K562 (cell line): Measurements from ENCODE around the gene CCSAP. TPM values are rescaled to one million over a fixed set of nuclear protein-coding genes. Genes with fewer than 3 reads are reported as not detected.

ENCODE experiments used
- ATAC-seq: fragments of 200-7000 bp; cut with Tn5 transposase; 3 replicates; pipeline ENCODE4 v1.9.1; 2020; ENCODE audit warnings: moderate library complexity
- Bru-seq: library from RNA; stranded (reverse); fragments of 400-500 nt; gene quantifications from one replicate; lab custom pipeline; 2021; lab: Mats Ljungman, UMichigan
- BruChase-seq, 2 experiments: library from RNA; stranded (reverse); fragments of 400-500 nt; gene quantifications; one replicate each; lab custom pipeline; 2021; lab: Mats Ljungman, UMichigan
- BruUV-seq: library from RNA; stranded (reverse); fragments of 400-500 nt; replicated peaks from 2 replicates; lab custom pipeline; 2021; lab: Mats Ljungman, UMichigan
- CTCF ChIA-PET: fragments of 300-600 bp; formaldehyde crosslinking; extraction: SDS; loops from one replicate; lab custom pipeline; 2021; ENCODE audit warnings: low intra/inter-chr PET ratio; lab: Yijun Ruan, JAX
- POLR2A ChIA-PET: fragments of 300-600, 350-650 bp; sonication (Branson Sonifier 250); formaldehyde crosslinking; extraction: SDS; loops from one replicate; lab custom pipeline; 2021; ENCODE audit warnings: antibody characterized with exemption, inconsistent platforms; lab: Yijun Ruan, JAX
- DNase-seq, 4 experiments: peaks; one replicate each; pipeline versions ENCODE4 v3.0.0 to v3.0.0-alpha.2; 2011 to 2018; ENCODE audit warnings: low spot score in 3 of 4, mixed read lengths in 3 of 4; ENCODE audit errors: extremely low read depth in 1 of 4
- FAIRE-seq: peaks from 2 replicates; lab custom pipeline; 2011; peaks lifted over from hg19 to GRCh38; lab: Jason Lieb, UNC
- H2AFZ ChIP-seq: 2 replicates; pipeline ENCODE4 v1.6.0; 2011; ENCODE audit warnings: low read depth, low read length, control low read depth, inconsistent platforms
- H3K27ac ChIP-seq: fragments of 200-600 bp; 3 replicates; pipeline ENCODE4 v1.8.0; 2011; ENCODE audit warnings: low read depth, mild to moderate bottlenecking, control low read depth, inconsistent platforms, low read length, moderate library complexity, mixed read lengths; ENCODE audit errors: extremely low read depth
- H3K27me3 ChIP-seq, 2 experiments: fragments of 300-600 bp in 1 of 2; 2 replicates in 1 of 2; 3 replicates in 1 of 2; pipeline versions ENCODE4 v1.6.0 to v1.8.0; 2011; ENCODE audit warnings: inconsistent platforms in 2 of 2, low read length in 2 of 2, mild to moderate bottlenecking in 1 of 2, mixed read lengths in 1 of 2, moderate library complexity in 1 of 2; ENCODE audit not compliant: control insufficient read depth in 2 of 2, insufficient read depth in 2 of 2
- H3K36me3 ChIP-seq: fragments of 300-600 bp; 3 replicates; pipeline ENCODE4 v1.8.0; 2011; ENCODE audit warnings: mild to moderate bottlenecking, low read length, inconsistent platforms; ENCODE audit not compliant: control insufficient read depth, insufficient read depth
- H3K4me1 ChIP-seq, 2 experiments: fragments of 200-600 bp in 1 of 2; replicated peaks in 1 of 2; 2 replicates in 1 of 2; 3 replicates in 1 of 2; pipeline versions ENCODE4 v1.5.1 to v1.8.0; 2011; ENCODE audit warnings: inconsistent platforms in 2 of 2, low read length in 2 of 2, mild to moderate bottlenecking in 1 of 2, mixed read lengths in 1 of 2, moderate library complexity in 1 of 2; ENCODE audit not compliant: control insufficient read depth in 2 of 2, insufficient read depth in 2 of 2
- H3K4me2 ChIP-seq: 2 replicates; pipeline ENCODE4 v1.6.1; 2011; ENCODE audit warnings: low read length, control low read depth, inconsistent platforms, mixed read lengths; ENCODE audit not compliant: insufficient read depth
- H3K4me3 ChIP-seq: fragments of 200-600 bp; sonication (generic), shearing (Covaris generic); 2 replicates; pipeline ENCODE4 v1.5.1; 2016; ENCODE audit warnings: control low read depth, inconsistent platforms
- H3K79me2 ChIP-seq: fragments of 200-600 bp; 3 replicates; pipeline ENCODE4 v1.8.0; 2011; ENCODE audit warnings: low read length, inconsistent platforms; ENCODE audit not compliant: control insufficient read depth, insufficient read depth
- H3K9ac ChIP-seq, 2 experiments: 2 replicates each; pipeline versions ENCODE4 v1.6.0 to v1.6.1; 2011; ENCODE audit warnings: low read depth in 2 of 2, low read length in 2 of 2, control low read depth in 1 of 2, inconsistent platforms in 1 of 2, mild to moderate bottlenecking in 1 of 2, mixed read lengths in 1 of 2; ENCODE audit not compliant: insufficient read depth in 1 of 2
- H3K9me1 ChIP-seq: one replicate; pipeline ENCODE4 v1.6.0; 2011; ENCODE audit warnings: inconsistent platforms, mild to moderate bottlenecking, low read length, moderate library complexity; ENCODE audit not compliant: control insufficient read depth, insufficient read depth
- H3K9me3 ChIP-seq: replicated peaks from 2 replicates; pipeline ENCODE4 v1.5.1; 2011; ENCODE audit warnings: low read depth, low read length, inconsistent platforms; ENCODE audit not compliant: control insufficient read depth, insufficient read depth
- H4K20me1 ChIP-seq: replicated peaks from 2 replicates; pipeline ENCODE4 v1.6.1; 2011; ENCODE audit warnings: low read length, inconsistent platforms, mixed read lengths; ENCODE audit not compliant: control insufficient read depth, insufficient read depth
- EP400 ChIP-seq: fragments of 450-650 bp; IDR thresholded peaks from 2 replicates; pipeline ENCODE4 v1.6.1; 2017; ENCODE audit warnings: antibody characterized with exemption, mild to moderate bottlenecking, moderate library complexity
- FOXP1 ChIP-seq: sonication (generic); formaldehyde crosslinking; IDR thresholded peaks from 2 replicates; pipeline ENCODE4 v1.8.0; 2022; ENCODE audit warnings: mild to moderate bottlenecking, missing genetic modification reagents
- HDAC8 ChIP-seq: fragments of 450-650 bp; IDR thresholded peaks from 2 replicates; pipeline ENCODE4 v1.6.1; 2016; ENCODE audit warnings: mild to moderate bottlenecking, missing genetic modification characterization, moderate library complexity, missing compliant biosample characterization
- MTA3 ChIP-seq: fragments of 450-650 bp; formaldehyde crosslinking; IDR thresholded peaks from 2 replicates; pipeline ENCODE4 v1.6.1; 2017; ENCODE audit warnings: mild to moderate bottlenecking, borderline replicate concordance
- MTF1 ChIP-seq: fragments of 250-450 bp; sonication (Bioruptor Pico); IDR thresholded peaks from 2 replicates; pipeline ENCODE4 v1.9.0; 2021; ENCODE audit warnings: moderate library complexity, mild to moderate bottlenecking, inconsistent platforms, borderline replicate concordance
- NR2F6 ChIP-seq: fragments of 450-650 bp; formaldehyde crosslinking; IDR thresholded peaks from 2 replicates; pipeline ENCODE4 v1.4.0; 2020; ENCODE audit warnings: mild to moderate bottlenecking
- U2AF1 ChIP-seq: fragments of 200-400 bp; formaldehyde crosslinking; optimal IDR thresholded peaks from 2 replicates; pipeline ENCODE3; 2017; ENCODE audit warnings: mild to moderate bottlenecking, low read depth, low read length, moderate library complexity
- ZFP30 ChIP-seq: fragments of 250-450 bp; sonication (Bioruptor Pico); IDR thresholded peaks from 2 replicates; pipeline ENCODE4 v1.8.0; 2022; ENCODE audit warnings: moderate library complexity, mild to moderate bottlenecking, inconsistent platforms, borderline replicate concordance
- ZNF561 ChIP-seq: fragments of 450-650 bp; formaldehyde crosslinking; conservative IDR thresholded peaks from 2 replicates; pipeline ENCODE4 v1.4.0; 2020; ENCODE audit warnings: mild to moderate bottlenecking, moderate library complexity
- WGBS: fragments of 100-300 bp; shearing (Covaris generic); methylation state at CpG from one replicate; pipeline ENCODE4 v1.1.6; 2016; ENCODE audit warnings: low coverage, mixed read lengths; ENCODE audit not compliant: insufficient coverage; ENCODE audit errors: missing lambda C conversion rate; 5-methylcytosine and 5-hydroxymethylcytosine counted together
- in situ Hi-C: fragments of 300-500 bp; cut with MboI; formaldehyde crosslinking; loops from 4 replicates; pipeline ENCODE4 v1.15.0; 2018; ENCODE audit warnings: inconsistent platforms, mixed read lengths
- intact Hi-C: fragments of 100-400 bp; cut with micrococcal nuclease; formaldehyde crosslinking; loops from 2 replicates; pipeline ENCODE4 v1.14.2; 2022
- long read RNA-seq, 3 experiments: library from polyadenylated mRNA in 2 of 3; library from RNA in 1 of 3; unstranded in 2 of 3; stranded (forward) in 1 of 3; transcript quantifications; one replicate each; pipeline ENCODE4 v2.0.0, GENCODE V29; 2019 to 2022
- polyA minus RNA-seq, 3 experiments: library from RNA; depleted of rRNA, polyadenylated mRNA; stranded (reverse); fragments of >200 nt; gene quantifications; 2 replicates each; pipeline ENCODE4 v1.2.3, GENCODE V29; 2011
- polyA plus RNA-seq, 8 experiments: library from polyadenylated mRNA; depleted of rRNA in 4 of 8; stranded (reverse) in 5 of 8; unstranded in 3 of 8; fragments of >200 nt; fragmentation: Nextera tagmentation in 2 of 8; fragmentation: Illumina TruSeq in 1 of 8; extraction: Ambion mirVana in 2 of 8; extraction: Trizol in 1 of 8; gene quantifications; 2 replicates each; pipeline versions ENCODE4 v1.2.1 to v1.2.3, GENCODE V29; 2011 to 2014; ENCODE audit warnings: inconsistent platforms in 1 of 8, missing spikeins in 1 of 8
- total RNA-seq, 7 experiments: library from RNA; depleted of rRNA in 6 of 7; stranded (reverse); fragments of >200 nt in 6 of 7; fragmentation: Illumina TruSeq in 2 of 7; extraction: Trizol in 2 of 7; gene quantifications; 2 replicates each; pipeline versions ENCODE4 v1.2.1 to v1.2.3, GENCODE V29; 2011 to 2021; ENCODE audit warnings: low replicate concordance in 1 of 7
- TF ChIP-seq, protein P1 (sequence below): sonication (generic); formaldehyde crosslinking; IDR thresholded peaks from 2 replicates; pipeline ENCODE4 v1.8.1; 2023; ENCODE audit warnings: mild to moderate bottlenecking, missing genetic modification reagents

CCSAP gene, protein sequence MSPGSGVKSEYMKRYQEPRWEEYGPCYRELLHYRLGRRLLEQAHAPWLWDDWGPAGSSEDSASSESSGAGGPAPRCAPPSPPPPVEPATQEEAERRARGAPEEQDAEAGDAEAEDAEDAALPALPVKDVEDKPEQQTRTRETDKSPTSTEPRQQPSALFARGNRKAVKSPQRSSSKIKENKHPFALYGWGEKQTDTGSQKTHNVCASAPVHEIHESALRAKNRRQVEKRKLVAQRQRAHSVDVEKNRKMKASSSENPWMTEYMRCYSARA
- total RNA-seq (2011; cell fraction: chromatin; rRNA removed; ENCODE audit: low replicate concordance): 9.4 and 42.2 TPM in 2 replicates
- 6.0 and 8.4 TPM in 2 replicates for total RNA-seq (2011; cell fraction: nucleolus; rRNA removed)
- total RNA-seq (2011; cell fraction: nucleoplasm; rRNA removed): 19.9 and 28.9 TPM in 2 replicates
- total RNA-seq (2014; rRNA removed) (7.8 and 8.2 TPM in 2 replicates), total RNA-seq (2014; rRNA removed; fragmentation: Illumina TruSeq; extraction: Trizol) (13.6 and 14.4 TPM in 2 replicates), total RNA-seq (2015; rRNA removed; fragmentation: Illumina TruSeq; extraction: Trizol) (10.7 and 11.2 TPM in 2 replicates), total RNA-seq (2021) (10.3 and 10.5 TPM in 2 replicates), polyA plus RNA-seq (2011; rRNA removed) (15.9 and 18.4 TPM in 2 replicates), polyA plus RNA-seq (2014; fragmentation: Illumina TruSeq; extraction: Trizol) (6.9 and 9.5 TPM in 2 replicates), polyA plus RNA-seq (2014; fragmentation: Nextera tagmentation; extraction: Ambion mirVana) (1 to 10 TPM; 3.6 to 4.3 TPM), polyA plus RNA-seq (2014; rRNA removed) (6.0 and 8.2 TPM in 2 replicates), polyA minus RNA-seq (2011; rRNA and poly(A)+ RNA removed) (22.1 and 31.4 TPM in 2 replicates), Bru-seq, nascent RNA (percentile 82 among the genes with signal in this experiment), BruChase-seq, experiment 1, labeled RNA remaining after a 2-hour chase (percentile 85 among the genes with signal in this experiment), BruChase-seq, experiment 2, labeled RNA remaining after a 6-hour chase (percentile 86 among the genes with signal in this experiment)
- 2.7 and 11.3 TPM in 2 replicates for polyA plus RNA-seq (2011; cell fraction: cytosol; rRNA removed)
- polyA plus RNA-seq (2011; cell fraction: nucleus; rRNA removed): 8.0 and 22.9 TPM in 2 replicates
- polyA plus RNA-seq (2012): 6.5 and 7.3 TPM in 2 replicates
- 12.0 and 16.3 TPM in 2 replicates for polyA minus RNA-seq (2011; cell fraction: cytosol; rRNA and poly(A)+ RNA removed)
- polyA minus RNA-seq (2011; cell fraction: nucleus; rRNA and poly(A)+ RNA removed): 5.0 and 16.2 TPM in 2 replicates
- long read RNA-seq, experiment 1, full-length matches to known transcripts: 46 of 67 reads
- long read RNA-seq, experiment 1, partial matches to known transcripts: 9 of 67 reads
- long read RNA-seq, experiment 1, other reads (novel, unspliced or antisense): 12 of 67 reads
- long read RNA-seq, experiment 2, partial matches to known transcripts: 0 of 14 reads
- long read RNA-seq, experiment 2, other reads (novel, unspliced or antisense): 14 of 14 reads
- long read RNA-seq, experiment 3, partial matches to known transcripts: 0 of 2 reads
- long read RNA-seq, experiment 3, other reads (novel, unspliced or antisense): 2 of 2 reads

DNA sequence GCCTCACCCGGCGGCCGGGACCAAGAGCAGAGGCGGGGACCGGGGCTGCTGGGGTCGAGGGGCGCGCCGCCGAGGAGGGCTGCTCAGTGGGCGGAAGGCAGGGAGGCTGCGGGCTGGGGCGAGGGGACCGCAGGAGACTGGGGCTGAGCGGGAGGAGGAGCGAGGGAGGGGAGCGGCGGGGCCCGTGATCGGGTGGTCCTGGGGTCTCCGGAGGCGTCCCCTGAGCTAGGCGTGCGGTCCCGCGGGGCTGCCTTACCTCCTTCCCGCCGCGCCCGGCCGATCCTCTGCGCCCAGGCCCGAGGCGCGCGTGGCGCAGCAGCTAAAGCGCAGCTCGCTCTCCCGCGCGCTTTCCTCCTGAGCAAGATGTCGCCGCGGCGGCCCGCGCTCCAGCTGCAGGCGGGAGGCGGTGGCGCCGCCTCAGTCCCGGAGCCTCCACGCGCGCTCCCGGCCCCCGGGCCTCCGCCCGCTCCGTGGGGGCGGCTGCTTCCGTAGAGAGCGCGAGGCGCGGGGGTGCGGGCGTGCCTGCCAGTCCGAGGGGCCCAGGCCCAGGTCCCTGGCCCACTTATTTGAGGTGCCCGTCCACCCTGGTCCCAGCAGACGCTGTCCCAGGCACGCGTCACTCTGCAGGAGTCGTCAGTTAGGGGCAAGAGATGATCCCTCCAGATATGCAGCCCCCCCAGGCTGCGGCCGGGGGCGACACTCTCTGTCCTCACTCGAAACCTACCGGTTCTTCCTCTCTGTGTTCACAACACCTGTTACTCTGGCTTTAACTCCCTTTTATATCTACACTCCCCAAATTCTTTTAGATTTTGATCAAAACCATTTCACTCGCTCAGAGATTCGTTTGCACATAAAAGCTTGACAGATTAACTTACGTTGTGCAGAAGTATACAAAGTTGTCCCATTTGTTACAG, at the start of gene CCSAP:
Gene CCSAP, minus strand, starts transcription at position 392 of the 914 bp plus-strand sequence. CDS start 582 bp downstream, outside the sequence.
- no TSS peak for BruUV-seq
- Histone ChIP-seq H3K4me3 (peak within 1 kb of the TSS; percentile 85), H2AFZ (peak within 1 kb of the TSS; percentile 90), H3K27ac (peak within 1 kb of the TSS; percentile 79), H3K9me1 (no peaks in the 10 kb centered on the region), H3K79me2 (peaks cover 43% of the 10 kb centered on the region), H3K4me2 (peak within 1 kb of the TSS; percentile 88), H3K36me3 (peaks cover 9% of the 10 kb centered on the region; the same call in 2 of the 3 replicates), H3K9me3 (peaks cover 7% of the 10 kb centered on the region), H3K27me3 (peaks cover 5% of the 10 kb centered on the region in 2 experiments; a peak in 3 of 5 replicates), H3K9ac (peak within 1 kb of the TSS; percentile 73 to 98), H4K20me1 (0 out of 2 replicates have a peak, but pooled peaks cover 4% of the 10 kb centered on the region), H3K4me1 (peaks cover 24 to 25% of the 10 kb centered on the region in 2 experiments; a peak in 4 of 5 replicates)
- peak; percentile 80 for ATAC-seq
- in situ Hi-C loops (no loop called here), intact Hi-C loops (loop anchor here (1.0 to 5.0 kb wide), 2 partner anchors 72 to 164 kb away; partner anchors contain the start of genes NUP133 and RAB4A)
- FAIRE-seq: no peak
- CTCF ChIA-PET: no interaction called here
- POLR2A ChIA-PET: interaction anchor here (0.9 to 1.0 kb wide), 2 partner anchors 8 to 11 kb away, joined by 3 read pairs; no protein-coding TSS in a partner anchor
- 1% methylated on average over 41 of the region's 83 CpGs for WGBS
- peak in 3 of 4 experiments; percentile 75 to 78 (median 76) for DNase-seq
- TF ChIP-seq, protein P1, sequence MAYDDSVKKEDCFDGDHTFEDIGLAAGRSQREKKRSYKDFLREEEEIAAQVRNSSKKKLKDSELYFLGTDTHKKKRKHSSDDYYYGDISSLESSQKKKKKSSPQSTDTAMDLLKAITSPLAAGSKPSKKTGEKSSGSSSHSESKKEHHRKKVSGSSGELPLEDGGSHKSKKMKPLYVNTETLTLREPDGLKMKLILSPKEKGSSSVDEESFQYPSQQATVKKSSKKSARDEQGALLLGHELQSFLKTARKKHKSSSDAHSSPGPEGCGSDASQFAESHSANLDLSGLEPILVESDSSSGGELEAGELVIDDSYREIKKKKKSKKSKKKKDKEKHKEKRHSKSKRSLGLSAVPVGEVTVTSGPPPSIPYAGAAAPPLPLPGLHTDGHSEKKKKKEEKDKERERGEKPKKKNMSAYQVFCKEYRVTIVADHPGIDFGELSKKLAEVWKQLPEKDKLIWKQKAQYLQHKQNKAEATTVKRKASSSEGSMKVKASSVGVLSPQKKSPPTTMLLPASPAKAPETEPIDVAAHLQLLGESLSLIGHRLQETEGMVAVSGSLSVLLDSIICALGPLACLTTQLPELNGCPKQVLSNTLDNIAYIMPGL (CRISPR knock-in tag): no peak
- no peak for TF ChIP-seq NR2F6
- peak; percentile 92; the same call in 1 of the 2 replicates for TF ChIP-seq MTA3
- TF ChIP-seq ZFP30 (CRISPR knock-in tag): no peak
- TF ChIP-seq FOXP1 (CRISPR knock-in tag): peak; percentile 69; the same call in 1 of the 2 replicates
- TF ChIP-seq MTF1 (CRISPR knock-in tag): no peak
- peak; percentile 83 for TF ChIP-seq U2AF1
- TF ChIP-seq EP400: peak; percentile 60; the same call in 1 of the 2 replicates
- TF ChIP-seq HDAC8 (tag): no peak
- TF ChIP-seq ZNF561: no peak
